Erythroblast (primary cell): ENCODE measurements around the gene PALLD.

Experiments used
- GATA1 ChIP-seq: IDR thresholded peaks from 2 replicates; pipeline ENCODE4 v1.6.1; 2011; ENCODE audit warnings: low read depth, mild to moderate bottlenecking, control low read depth, low read length, moderate library complexity
- POLR2A ChIP-seq: IDR thresholded peaks from 2 replicates; pipeline ENCODE4 v1.6.1; 2011; ENCODE audit warnings: mild to moderate bottlenecking, low read length

DNA sequence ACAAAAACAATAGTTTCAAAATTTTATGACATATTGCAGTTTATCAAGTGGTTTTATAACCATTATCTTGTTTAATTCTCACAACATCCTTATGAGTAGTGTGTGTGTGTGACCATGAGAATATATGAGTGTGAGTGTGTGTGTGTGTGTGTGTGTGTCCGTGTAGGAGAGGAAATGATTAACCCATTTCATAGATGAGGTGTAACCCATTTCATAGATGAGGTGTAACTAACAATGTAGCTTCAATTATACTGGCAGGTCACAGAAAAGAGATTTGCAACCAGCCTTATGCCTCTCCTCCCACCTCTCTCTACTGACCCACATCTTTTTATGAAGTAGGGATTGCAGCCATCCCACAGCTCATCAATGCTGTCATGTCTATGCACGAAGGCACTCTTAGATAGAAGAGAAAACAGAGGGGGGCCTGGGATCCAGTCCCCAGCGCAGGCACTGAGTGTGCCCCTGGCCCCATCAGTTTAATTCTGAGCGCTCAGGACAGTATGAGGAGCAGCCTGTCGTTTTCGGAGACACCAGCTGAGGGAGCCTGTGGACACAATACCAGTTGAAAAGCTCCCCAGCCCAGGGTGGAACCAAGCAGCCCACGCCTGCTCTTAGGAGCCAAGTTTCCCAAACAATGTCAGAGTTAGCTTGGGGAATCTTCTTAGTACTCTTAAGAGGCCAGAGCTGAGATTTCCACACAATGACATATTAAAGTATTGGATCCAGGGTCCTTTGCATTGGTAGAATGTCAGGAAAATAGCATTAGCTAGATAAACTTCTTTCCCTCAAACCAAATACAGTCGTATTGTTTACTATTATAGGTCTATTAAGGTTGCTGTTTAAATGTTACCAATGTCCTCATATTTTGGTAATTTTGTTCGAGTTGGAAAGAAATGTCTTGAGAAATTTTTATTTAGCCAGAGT, 88.6 kb downstream of the PALLD start:
- TF ChIP-seq POLR2A (no peak), GATA1 (no peak)
